DND-41 (cell line): Measurements from ENCODE around the gene GUCA2B.

Source experiments
- EZH2 ChIP-seq: IDR thresholded peaks from 3 replicates; pipeline ENCODE4 v1.6.1; 2012; ENCODE audit warnings: borderline replicate concordance, low read depth, mild to moderate bottlenecking, moderate library complexity, low read length, inconsistent platforms; ENCODE audit not compliant: severe bottlenecking
- TF ChIP-seq, protein P1 (sequence below): IDR thresholded peaks from 2 replicates; pipeline ENCODE4 v1.5.1; 2012; ENCODE audit warnings: borderline replicate concordance, low read length, moderate library complexity, mild to moderate bottlenecking; ENCODE audit not compliant: poor library complexity, severe bottlenecking; ENCODE audit errors: extremely low read depth

- TF ChIP-seq, protein P1, sequence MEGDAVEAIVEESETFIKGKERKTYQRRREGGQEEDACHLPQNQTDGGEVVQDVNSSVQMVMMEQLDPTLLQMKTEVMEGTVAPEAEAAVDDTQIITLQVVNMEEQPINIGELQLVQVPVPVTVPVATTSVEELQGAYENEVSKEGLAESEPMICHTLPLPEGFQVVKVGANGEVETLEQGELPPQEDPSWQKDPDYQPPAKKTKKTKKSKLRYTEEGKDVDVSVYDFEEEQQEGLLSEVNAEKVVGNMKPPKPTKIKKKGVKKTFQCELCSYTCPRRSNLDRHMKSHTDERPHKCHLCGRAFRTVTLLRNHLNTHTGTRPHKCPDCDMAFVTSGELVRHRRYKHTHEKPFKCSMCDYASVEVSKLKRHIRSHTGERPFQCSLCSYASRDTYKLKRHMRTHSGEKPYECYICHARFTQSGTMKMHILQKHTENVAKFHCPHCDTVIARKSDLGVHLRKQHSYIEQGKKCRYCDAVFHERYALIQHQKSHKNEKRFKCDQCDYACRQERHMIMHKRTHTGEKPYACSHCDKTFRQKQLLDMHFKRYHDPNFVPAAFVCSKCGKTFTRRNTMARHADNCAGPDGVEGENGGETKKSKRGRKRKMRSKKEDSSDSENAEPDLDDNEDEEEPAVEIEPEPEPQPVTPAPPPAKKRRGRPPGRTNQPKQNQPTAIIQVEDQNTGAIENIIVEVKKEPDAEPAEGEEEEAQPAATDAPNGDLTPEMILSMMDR: no peak
- TF ChIP-seq EZH2: no peak
Measured at GRCh38 chr1:42181687-42182086, 28.5 kb downstream of the GUCA2B start.
